ENCODE data around the gene RAP1GAP.

DNA sequence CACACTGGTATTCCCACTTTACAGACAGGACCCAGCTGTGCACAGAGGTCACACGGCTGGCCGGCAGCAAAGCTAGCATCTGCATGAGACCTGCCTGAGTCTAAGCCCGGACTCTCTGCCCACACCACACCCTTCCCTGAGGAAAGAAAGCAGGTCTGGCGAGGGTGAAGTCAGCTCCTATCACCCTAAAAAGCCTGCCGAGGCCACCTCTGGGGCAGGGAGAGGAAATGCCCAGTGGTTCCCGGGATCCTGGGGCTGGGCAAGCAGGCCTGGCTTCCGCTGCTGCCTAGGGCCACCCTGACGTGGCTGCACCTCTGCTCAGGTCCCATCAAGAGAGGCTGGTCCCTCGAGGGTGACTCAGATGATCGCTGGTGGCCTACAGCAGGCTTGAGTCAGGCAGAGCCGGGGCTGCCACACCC, 42.2 kb downstream of the RAP1GAP start:
- TF ChIP-seq POLR2A (IDR thresholded peaks at IDR 0.05; ENCODE audit: low read depth) (no peak), EP300 (IDR thresholded peaks at IDR 0.05) (no peak)

Data from esophagus muscularis mucosa (tissue), 2 donors.